BLaER1 (cell line): ENCODE results near the gene MT1B.

Experiments
- H3K27ac ChIP-seq: shearing (Covaris generic); formaldehyde crosslinking; 2 replicates; pipeline ENCODE4 v1.8.1; 2022
- H3K27me3 ChIP-seq: shearing (Covaris generic); formaldehyde crosslinking; 2 replicates; pipeline ENCODE4 v1.8.1; 2022
- H3K36me3 ChIP-seq: shearing (Covaris generic); formaldehyde crosslinking; 2 replicates; pipeline ENCODE4 v1.8.1; 2022
- H3K4me1 ChIP-seq: shearing (Covaris generic); formaldehyde crosslinking; 2 replicates; pipeline ENCODE4 v1.8.1; 2022
- H3K4me2 ChIP-seq: shearing (Covaris generic); formaldehyde crosslinking; 2 replicates; pipeline ENCODE4 v1.8.1; 2022
- H3K4me3 ChIP-seq: shearing (Covaris generic); formaldehyde crosslinking; 2 replicates; pipeline ENCODE4 v1.8.1; 2022
- H3K9ac ChIP-seq: shearing (Covaris generic); formaldehyde crosslinking; 2 replicates; pipeline ENCODE4 v1.8.1; 2022
- H3K9me3 ChIP-seq: shearing (Covaris generic); formaldehyde crosslinking; 2 replicates; pipeline ENCODE4 v1.8.1; 2022
- H4K20me1 ChIP-seq: shearing (Covaris generic); formaldehyde crosslinking; 2 replicates; pipeline ENCODE4 v1.8.1; 2022
- Cebpa-rat ChIP-seq: shearing (Covaris generic); IDR thresholded peaks from 2 replicates; pipeline ENCODE4 v1.8.1; 2022

Gene MT1B

DNA sequence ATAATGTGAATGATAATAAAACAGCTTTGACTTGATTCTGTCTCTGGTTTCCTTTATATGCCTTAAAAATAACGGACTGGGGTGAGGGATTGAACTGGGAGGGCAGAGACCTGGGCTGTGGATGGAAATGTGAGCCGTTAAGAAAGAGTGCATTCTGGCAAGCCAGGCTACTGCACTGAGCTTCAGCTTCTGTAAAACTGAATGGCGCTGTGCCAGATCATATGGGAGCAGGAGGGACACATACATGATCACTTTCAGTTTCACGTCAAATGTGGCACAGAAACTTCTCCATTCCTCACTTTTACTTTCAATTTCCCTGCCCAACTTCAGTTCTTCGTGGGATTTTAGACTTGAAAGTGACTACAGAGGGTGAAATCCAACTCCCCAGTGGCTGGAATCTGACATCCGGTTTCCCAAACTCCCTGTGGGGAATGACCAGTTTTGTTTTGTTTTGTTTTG, 42.2 kb upstream of the MT1B start:
- no peaks in the 10 kb centered on the region for H3K27me3 ChIP-seq
- no peak for TF ChIP-seq Cebpa-rat
- H3K27ac ChIP-seq: no peak overlapping the region
- H3K36me3 ChIP-seq: no peaks in the 10 kb centered on the region
- peak overlapping the region; percentile 100 for H3K4me2 ChIP-seq
- no peaks in the 10 kb centered on the region for H4K20me1 ChIP-seq
- H3K4me3 ChIP-seq: peak overlapping the region; percentile 70
- H3K4me1 ChIP-seq: peaks cover 47% of the 10 kb centered on the region
- no peaks in the 10 kb centered on the region for H3K9me3 ChIP-seq
- peak overlapping the region; percentile 62 for H3K9ac ChIP-seq

DNA sequence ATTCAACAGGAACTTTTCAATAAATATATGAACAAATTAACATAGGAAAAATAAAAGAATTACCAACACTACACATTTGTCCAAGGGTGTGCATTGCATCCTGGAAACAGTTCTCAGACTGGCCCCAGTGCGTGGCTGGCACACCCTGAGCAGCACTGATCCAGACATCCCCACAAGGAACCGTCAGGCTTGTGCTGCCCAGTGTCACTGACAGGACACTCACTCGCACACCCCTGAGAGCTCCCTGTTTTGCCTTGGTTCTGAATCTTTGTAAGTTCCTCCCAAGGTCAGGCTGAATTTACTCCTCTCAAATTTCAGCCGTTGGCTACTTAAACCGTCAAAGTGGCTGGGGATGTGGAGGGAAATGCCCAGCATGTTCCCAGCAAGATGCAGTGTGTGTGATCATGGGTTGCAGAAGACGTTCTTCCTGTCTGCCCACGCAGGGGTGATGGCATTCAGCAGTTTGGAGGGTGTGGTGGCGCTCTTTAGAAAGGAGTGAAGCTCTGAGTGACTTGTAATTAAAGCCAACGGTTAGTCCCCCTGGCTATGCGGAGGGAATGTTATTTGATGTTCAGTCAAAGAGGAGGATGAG, 41.6 kb upstream of the MT1B start:
- H3K9me3 ChIP-seq: no peaks in the 10 kb centered on the region
- no peaks in the 10 kb centered on the region for H4K20me1 ChIP-seq
- peak overlapping the region; percentile 70 for H3K4me3 ChIP-seq
- peaks cover 47% of the 10 kb centered on the region for H3K4me1 ChIP-seq
- no peaks in the 10 kb centered on the region for H3K36me3 ChIP-seq
- no peak for TF ChIP-seq Cebpa-rat
- H3K27ac ChIP-seq: no peak overlapping the region
- H3K9ac ChIP-seq: no peak overlapping the region
- H3K27me3 ChIP-seq: peaks cover 5% of the 10 kb centered on the region
- H3K4me2 ChIP-seq: peak overlapping the region; percentile 100

DNA sequence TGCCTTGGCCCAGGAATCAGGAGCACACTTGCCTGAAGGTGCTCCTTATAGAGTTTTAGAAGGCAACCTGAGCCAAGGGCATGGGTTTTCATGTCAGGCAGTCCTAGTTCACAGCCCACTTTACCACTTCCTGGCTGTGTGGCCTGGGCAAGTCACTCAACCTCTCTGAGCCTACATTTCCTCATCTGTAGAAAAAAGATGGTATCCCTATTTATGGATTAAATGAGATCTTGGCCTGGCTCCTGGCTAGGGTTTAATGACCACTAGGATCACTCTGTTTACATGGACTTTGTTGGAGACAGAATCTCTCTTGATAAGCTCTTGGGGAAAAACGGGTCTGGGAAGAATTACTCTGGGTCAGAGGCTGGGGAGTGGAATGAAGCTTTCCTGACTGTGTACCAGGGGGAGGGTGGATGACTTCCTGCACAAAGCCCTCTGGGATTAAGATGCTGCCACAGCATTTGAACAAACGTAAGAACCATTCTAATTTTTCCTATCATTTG, 41.0 kb upstream of the MT1B start:
- H3K4me1 ChIP-seq: peaks cover 47% of the 10 kb centered on the region
- H3K27me3 ChIP-seq: peaks cover 9% of the 10 kb centered on the region
- H3K36me3 ChIP-seq: no peaks in the 10 kb centered on the region
- peak overlapping the region; percentile 100 for H3K4me2 ChIP-seq
- no peaks in the 10 kb centered on the region for H4K20me1 ChIP-seq
- H3K4me3 ChIP-seq: no peak overlapping the region
- H3K27ac ChIP-seq: no peak overlapping the region
- H3K9me3 ChIP-seq: no peaks in the 10 kb centered on the region
- H3K9ac ChIP-seq: no peak overlapping the region
- TF ChIP-seq Cebpa-rat: no peak

DNA sequence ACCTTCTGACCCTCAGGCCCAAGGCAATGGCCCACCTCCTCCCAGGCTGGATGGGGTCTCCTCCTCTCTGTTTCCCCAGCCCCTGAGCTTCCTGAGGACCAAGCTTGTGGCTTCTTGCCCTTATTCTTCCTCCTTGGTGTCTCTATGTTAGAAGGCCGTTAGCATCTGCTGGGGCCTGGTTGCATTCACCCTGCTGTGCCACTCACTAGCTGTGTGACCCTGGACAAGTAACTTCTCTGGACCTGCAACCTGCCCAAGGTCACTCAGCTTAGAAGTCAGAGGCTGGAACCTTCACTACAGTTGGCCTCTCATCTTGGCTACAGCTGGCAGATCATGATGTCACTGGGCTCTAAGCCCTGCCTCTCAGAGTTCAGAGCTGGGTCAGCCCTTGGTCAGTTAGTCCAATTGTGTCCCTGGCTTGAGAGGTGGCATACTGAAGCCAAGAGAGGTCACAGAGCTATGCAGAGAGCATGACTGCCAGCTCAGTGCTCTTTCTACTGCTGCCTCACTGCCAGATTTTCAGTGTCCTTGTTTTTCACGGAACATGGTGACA, 40.3 kb upstream of the MT1B start:
- no peaks in the 10 kb centered on the region for H4K20me1 ChIP-seq
- no peaks in the 10 kb centered on the region for H3K9me3 ChIP-seq
- no peak overlapping the region for H3K9ac ChIP-seq
- H3K4me2 ChIP-seq: peak overlapping the region; percentile 100
- no peaks in the 10 kb centered on the region for H3K36me3 ChIP-seq
- H3K4me1 ChIP-seq: peaks cover 47% of the 10 kb centered on the region
- H3K27ac ChIP-seq: no peak overlapping the region
- TF ChIP-seq Cebpa-rat: no peak
- peaks cover 16% of the 10 kb centered on the region for H3K27me3 ChIP-seq
- no peak overlapping the region for H3K4me3 ChIP-seq

DNA sequence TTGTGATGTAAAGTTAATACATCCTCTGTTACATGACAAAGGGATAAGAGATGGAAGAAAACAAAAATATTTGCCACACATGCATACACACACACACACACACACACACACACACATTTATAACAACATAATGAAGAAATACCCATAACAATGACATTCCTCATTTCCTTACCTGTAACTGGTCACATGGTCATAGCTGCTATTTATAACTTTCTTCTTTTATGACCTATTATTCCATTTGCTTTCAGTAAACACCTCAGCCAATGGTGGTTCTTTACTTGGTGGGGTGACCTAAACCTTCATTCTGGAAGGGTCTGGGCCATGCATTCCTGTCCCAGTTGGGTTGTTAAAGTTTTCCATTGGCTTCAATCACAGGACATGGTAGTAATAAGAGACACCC, 38.0 kb upstream of the MT1B start:
- Histone ChIP-seq H3K27ac (no peak overlapping the region), H3K36me3 (no peaks in the 10 kb centered on the region), H3K27me3 (peaks cover 39% of the 10 kb centered on the region), H3K4me1 (peaks cover 30% of the 10 kb centered on the region), H3K4me2 (no peak overlapping the region), H3K9me3 (no peaks in the 10 kb centered on the region), H3K9ac (no peak overlapping the region), H3K4me3 (no peak overlapping the region), H4K20me1 (peaks cover 7% of the 10 kb centered on the region; the same call in 1 of the 2 replicates)
- TF ChIP-seq Cebpa-rat: no peak

DNA sequence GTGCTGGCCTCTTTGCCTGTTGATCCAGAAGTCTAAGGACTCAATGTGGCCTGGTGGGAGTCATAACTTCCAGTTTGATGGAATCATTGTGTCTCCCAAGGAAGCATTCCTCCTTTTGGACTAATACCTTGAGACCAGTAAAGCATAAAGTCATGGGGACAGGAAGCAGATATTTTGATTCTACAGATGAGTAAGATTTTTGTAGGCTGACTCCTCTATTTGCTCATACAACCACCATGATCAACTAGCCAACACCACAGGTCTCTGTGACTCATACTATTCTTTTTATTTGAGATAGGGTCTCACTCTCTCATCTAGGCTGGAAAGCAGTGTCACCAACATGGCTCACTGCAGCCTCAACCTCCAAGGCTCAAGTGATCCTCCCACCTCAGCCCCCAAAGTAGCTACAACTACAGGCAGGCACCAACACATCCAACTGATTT, 37.1 kb upstream of the MT1B start:
- no peaks in the 10 kb centered on the region for H3K36me3 ChIP-seq
- H3K4me3 ChIP-seq: no peak overlapping the region
- no peak overlapping the region for H3K9ac ChIP-seq
- H3K4me2 ChIP-seq: no peak overlapping the region
- H3K27ac ChIP-seq: no peak overlapping the region
- no peaks in the 10 kb centered on the region for H3K9me3 ChIP-seq
- no peak for TF ChIP-seq Cebpa-rat
- H3K27me3 ChIP-seq: peaks cover 48% of the 10 kb centered on the region
- H4K20me1 ChIP-seq: peaks cover 7% of the 10 kb centered on the region; the same call in 1 of the 2 replicates
- peaks cover 22% of the 10 kb centered on the region for H3K4me1 ChIP-seq

DNA sequence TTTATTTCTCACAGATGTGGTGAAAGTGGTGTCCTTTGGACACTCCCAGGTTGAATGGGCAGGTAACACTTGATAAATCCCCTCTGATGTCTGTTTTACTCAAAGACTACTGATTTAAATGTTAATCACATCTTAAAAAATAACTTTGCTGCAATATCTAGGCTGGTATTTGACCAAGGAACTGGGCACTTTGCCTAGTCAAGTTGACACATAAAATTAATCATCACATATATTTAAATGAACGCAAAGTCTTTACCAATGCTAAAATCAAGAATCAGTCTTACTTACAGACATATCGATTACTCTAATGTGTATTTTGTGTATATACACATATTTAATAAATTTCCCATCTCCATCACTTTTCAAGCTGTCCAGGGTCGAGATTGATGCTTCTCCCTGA, 36.3 kb upstream of the MT1B start:
- Histone ChIP-seq H3K9ac (no peak overlapping the region), H3K9me3 (no peaks in the 10 kb centered on the region), H3K36me3 (no peaks in the 10 kb centered on the region), H3K4me3 (no peak overlapping the region), H3K27ac (no peak overlapping the region), H3K4me1 (peaks cover 14% of the 10 kb centered on the region), H3K4me2 (no peak overlapping the region), H3K27me3 (peaks cover 55% of the 10 kb centered on the region), H4K20me1 (peaks cover 7% of the 10 kb centered on the region; the same call in 1 of the 2 replicates)
- no peak for TF ChIP-seq Cebpa-rat

DNA sequence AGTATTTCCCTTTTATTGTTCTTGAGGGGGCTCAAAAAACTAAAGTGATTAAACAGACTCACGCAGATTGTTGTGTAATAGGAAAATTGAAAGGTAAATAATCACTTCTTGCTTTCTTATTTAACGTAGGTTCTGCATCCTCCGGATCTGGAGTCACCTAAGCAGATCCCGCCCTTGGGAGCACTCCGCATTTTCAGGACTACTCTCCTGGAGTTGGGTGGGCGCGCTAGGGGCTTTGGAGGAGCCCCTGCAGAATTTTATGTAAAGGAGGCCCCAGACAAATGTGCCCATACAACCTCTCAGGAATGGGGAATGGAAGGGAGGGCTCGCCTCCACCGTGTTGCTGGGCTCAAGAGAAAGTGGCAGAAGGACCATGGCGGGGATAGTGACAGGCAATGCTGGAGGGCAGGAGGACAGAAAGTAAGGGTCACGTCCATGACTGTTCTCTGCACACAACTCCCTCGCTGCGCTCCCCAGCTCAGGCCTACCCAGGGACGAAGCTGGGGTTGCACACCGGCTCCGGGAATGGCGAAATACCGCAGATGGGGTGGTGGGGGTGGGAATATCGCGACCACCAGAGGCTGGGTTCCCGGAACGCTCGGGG, 35.0 kb upstream of the MT1B start:
- Histone ChIP-seq H3K27me3 (peaks cover 63% of the 10 kb centered on the region), H4K20me1 (peaks cover 7% of the 10 kb centered on the region; the same call in 1 of the 2 replicates), H3K4me1 (peaks cover under 1% of the 10 kb centered on the region; the same call in 1 of the 2 replicates), H3K4me2 (no peak overlapping the region), H3K9ac (no peak overlapping the region), H3K9me3 (no peaks in the 10 kb centered on the region), H3K27ac (no peak overlapping the region), H3K4me3 (no peak overlapping the region), H3K36me3 (no peaks in the 10 kb centered on the region)
- no peak for TF ChIP-seq Cebpa-rat

DNA sequence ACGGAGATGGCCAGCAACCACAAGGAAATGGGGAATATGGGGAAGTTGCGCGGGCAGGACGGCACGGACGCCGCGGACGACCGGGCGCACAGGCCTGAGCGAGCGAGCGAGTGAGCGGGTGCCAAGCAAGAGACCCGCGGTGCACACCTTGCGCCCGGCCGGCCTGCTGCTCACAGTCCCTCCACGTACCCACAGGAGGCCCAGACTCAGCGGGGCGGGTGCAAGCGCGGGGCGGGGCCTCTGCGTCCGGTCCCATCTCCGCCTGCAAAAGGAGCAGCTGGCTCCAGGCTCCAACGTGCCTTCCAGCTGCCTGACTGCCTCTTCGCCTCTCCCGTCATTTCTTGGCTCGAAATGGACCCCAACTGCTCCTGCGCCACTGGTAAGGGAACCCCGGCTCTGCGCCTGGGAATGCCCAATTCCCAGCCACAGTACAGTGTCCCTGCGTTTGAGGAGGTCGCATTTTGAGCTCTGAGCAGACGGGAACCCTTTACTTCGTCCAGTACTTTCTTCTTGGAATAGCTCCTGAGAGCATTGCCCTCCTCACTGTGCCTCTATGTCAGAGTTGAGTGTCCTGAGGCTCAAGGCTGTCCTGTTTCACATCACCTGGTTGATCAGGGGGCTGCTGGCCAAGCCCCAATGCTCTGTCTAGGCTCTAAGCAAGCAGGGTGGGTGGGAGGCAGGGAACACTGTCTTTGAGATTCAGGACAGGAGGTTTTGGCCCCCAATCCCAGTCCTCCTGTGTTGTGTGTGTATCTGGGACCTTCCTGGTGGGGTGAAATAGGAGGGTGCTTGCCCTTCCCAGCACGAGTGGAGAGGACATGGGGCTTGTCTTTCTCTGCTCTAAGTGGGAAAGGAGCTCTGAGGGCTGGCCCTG, 34.2 kb upstream of the MT1B start:
- Histone ChIP-seq H3K27me3 (peaks cover 63% of the 10 kb centered on the region), H3K27ac (no peak overlapping the region), H3K4me1 (no peaks in the 10 kb centered on the region), H3K4me3 (no peak overlapping the region), H3K9ac (no peak overlapping the region), H3K36me3 (no peaks in the 10 kb centered on the region), H3K4me2 (no peak overlapping the region), H3K9me3 (no peaks in the 10 kb centered on the region), H4K20me1 (peaks cover 7% of the 10 kb centered on the region; the same call in 1 of the 2 replicates)
- no peak for TF ChIP-seq Cebpa-rat
